ENCODE results near the gene TTC39B. TPM values are rescaled to one million over a fixed set of nuclear protein-coding genes. Genes with fewer than 3 reads are reported as not detected.

Gene TTC39B
- total RNA-seq, 2 donors from 2014 or later: 5.3 to 6.0 TPM

Small RNA genes within 50 kb of the gene (small RNA-seq; reads per million reads assigned to genes)
- gene RNU6-559P: not detected

Other genes with a start within 250 kb of the TTC39B start
- gene SNAPC3, start 115.7 kb upstream of the TTC39B start, total RNA-seq: 10 to 100 TPM; 21.8 to 31.6 TPM
- gene PSIP1, start 203.8 kb upstream of the TTC39B start, total RNA-seq: 10 to 100 TPM; 21.5 to 25.7 TPM
- gene CCDC171, start 245.8 kb upstream of the TTC39B start, total RNA-seq: 1 to 10 TPM; 2.3 to 4.7 TPM